HUDEP-2 (cell line): ENCODE results near the gene SV2C.
"Not testable (repeated sequence)": the region's sequence is repeated elsewhere in the genome, so short reads cannot be mapped to it uniquely, and the experiment has no call there.

Experiments used
- DNase-seq, 76 experiments: peaks; one replicate each; lab custom pipeline; 2025; ENCODE audit not compliant: unreplicated experiment in 76 of 76; lab: John Stamatoyannopoulos, UW

Gene SV2C, protein sequence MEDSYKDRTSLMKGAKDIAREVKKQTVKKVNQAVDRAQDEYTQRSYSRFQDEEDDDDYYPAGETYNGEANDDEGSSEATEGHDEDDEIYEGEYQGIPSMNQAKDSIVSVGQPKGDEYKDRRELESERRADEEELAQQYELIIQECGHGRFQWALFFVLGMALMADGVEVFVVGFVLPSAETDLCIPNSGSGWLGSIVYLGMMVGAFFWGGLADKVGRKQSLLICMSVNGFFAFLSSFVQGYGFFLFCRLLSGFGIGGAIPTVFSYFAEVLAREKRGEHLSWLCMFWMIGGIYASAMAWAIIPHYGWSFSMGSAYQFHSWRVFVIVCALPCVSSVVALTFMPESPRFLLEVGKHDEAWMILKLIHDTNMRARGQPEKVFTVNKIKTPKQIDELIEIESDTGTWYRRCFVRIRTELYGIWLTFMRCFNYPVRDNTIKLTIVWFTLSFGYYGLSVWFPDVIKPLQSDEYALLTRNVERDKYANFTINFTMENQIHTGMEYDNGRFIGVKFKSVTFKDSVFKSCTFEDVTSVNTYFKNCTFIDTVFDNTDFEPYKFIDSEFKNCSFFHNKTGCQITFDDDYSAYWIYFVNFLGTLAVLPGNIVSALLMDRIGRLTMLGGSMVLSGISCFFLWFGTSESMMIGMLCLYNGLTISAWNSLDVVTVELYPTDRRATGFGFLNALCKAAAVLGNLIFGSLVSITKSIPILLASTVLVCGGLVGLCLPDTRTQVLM

DNA sequence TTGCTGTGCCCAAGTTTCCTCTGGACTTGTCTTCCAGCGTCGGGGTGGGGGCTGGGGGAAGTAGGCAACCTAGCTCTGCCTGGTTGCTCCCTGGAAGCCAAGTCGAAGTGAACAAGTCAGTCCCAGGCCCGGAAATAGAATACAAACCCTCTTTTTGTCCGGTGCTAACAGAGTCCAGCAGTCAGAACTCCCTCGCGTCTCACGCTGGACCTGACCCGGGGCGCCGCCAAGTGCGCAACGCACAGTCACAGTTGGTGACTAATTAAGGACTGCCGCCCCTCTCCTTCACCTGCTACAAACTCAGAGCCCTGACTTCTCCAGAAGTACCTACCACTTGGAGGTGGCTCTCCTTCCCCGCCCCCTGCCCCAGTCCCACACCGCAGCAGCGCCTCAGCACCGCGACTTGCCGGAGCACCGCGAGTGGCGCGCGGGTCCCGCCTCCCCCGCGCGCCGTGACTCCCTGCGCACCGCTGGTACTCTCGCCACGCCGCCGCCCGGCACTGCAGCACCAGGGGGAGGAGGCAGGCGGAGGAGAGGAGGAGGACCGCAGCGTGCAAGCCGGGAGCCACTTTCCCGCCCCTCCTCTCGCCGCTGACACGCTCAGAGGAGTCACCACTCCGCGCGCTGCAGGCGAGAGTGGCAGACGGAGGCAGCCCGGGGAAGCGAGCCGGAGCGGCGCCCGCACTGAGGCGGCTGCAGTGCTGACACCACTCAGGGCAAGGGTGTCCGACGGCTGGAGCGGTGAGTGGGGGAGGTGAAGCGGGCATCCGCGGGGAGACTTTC lies at the start of gene SV2C:
Gene SV2C, plus strand, starts transcription at position 612 of the 783 bp plus-strand sequence. CDS start 48,368 bp downstream, outside the sequence.
- no peak for DNase-seq

DNA sequence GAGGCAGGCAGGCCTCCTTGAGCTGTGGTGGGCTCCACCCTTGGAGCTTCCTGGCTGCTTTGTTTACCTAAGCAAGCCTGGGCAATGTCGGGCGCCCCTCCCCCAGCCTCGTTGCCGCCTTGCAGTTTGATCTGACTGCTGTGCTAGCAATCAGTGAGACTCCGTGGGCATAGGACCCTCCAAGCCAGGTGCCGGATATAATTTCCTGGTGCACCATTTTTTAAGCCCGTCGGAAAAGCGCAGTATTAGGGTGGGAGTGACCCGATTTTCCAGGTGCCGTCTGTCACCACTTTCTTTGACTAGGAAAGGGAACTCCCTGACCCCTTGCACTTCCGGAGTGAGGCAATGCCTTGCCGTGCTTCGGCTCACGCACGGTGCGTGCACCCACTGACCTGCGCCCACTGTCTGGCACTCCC lies 45.4 kb upstream of the SV2C start:
- DNase-seq: not testable (repeated sequence)

DNA sequence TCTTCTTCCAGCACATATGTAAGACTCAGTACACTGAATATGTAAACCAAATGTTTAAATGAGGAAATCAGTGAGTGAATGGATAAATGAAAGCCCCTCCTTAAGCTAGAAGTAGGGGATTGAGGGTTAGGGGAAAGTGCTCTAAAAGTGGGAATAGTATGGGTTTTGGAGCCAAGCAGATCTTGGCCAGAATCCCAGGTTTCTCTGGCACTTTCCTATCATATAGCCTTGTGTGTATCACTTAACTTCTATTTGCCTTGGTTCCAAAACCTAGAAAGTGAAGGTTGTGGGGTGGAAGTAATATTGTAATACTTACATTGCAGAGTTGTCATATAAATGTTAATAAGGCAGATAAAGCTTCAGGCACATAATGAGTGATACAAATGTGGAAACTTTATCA lies 45.0 kb upstream of the SV2C start:
- no peak for DNase-seq

DNA sequence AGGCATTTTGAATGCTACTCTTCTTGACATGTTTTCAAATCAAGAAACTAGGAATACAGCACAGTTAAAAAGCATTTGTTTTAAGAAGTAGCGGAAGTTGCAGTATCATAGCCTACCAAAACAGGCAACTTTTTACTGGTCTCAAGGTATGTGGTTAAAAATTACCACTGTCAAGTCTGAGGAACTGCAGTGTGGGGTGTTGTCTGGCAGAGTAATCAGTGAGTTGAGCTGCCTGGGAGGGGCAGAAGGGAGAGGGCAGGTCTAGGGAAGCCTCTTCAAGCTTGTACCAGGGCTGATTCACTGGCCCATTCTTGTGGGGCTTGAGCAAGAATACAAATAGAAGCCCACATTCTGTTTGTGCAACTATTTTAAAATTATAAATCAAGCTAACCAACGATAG lies 42.4 kb upstream of the SV2C start:
- no peak for DNase-seq

DNA sequence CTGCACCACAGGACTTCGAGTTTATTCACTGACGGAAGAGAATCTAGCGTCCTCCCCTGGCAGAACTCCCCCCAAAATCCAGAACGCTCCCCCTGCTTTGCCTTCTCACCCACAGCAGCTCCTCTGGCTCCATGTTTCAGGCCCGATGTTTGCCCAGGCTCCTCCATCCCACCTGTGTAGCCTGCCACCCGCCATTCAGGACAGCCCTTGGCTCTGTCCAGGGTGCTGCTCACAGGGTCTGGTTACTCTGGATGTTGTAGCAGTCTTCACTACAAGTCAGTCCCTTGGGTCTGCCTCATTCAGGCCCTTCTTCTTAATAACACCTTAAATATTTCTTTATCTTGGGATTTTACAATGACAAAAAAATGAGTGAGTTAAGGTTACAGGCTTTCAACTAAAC lies 41.3 kb upstream of the SV2C start:
- DNase-seq: peak in 2 of 76 experiments; percentile 0 to 2

DNA sequence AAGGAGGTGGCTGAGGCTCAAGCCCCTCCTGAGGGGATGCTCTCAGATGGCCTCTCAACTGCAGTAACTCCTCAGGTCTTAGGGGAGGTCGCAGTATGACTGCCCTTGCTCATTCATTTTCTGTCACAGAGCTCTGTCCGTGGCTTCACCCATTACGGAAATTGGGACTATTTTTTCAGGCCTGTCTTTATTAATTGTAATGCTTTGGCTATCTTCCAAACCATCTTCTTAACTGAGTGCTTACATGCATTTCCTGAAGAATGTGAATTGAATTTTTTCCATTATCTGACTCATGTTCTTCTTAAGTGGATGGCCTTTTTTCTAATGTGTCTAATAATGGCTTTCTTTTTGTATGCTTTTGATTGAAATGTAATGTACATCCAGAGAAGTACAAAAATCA lies 36.4 kb upstream of the SV2C start:
- no peak for DNase-seq

DNA sequence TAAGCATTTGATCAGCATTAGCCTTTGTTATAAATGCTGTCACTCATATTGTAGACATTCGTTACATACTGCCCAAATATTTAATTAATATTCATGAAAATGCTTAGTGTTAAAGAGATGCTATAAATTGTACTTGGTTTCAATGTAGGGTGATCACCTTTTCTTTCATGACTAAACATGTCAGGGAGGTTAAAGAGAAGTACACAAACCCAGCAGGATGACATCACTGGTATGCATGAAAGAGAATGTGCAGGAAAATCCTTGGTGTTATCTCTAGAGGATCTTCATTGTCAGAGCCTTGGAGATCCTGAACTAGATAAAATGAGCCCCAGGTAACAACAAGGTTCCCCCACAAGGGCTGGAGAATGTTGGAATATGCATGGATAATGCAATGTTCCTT lies 33.0 kb upstream of the SV2C start:
- DNase-seq: no peak

DNA sequence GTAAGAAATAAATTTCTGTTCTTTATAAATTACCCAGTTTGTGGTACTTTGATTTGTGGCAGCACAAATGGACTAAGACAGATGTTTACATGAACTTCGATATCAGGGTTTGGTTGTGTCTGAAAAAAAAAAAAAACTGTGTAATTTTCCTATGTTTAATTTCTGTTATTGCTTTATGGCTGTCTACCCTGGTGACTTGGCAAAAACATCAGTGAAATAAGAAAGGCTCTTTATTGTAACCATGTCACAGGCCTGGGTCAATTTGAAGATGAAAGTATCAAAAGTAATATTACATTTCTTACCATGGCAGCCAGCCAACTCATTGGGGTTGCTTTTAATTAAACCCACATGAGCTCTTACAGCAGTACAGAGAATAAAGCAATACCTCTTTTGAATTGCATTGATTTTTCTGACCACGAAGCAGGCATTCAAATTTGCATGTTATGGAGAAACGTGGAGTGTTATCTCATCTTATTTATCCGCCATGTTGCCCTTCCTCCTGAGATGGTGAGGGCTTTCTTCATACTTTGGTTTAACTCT lies 20.6 kb upstream of the SV2C start:
- no peak for DNase-seq

DNA sequence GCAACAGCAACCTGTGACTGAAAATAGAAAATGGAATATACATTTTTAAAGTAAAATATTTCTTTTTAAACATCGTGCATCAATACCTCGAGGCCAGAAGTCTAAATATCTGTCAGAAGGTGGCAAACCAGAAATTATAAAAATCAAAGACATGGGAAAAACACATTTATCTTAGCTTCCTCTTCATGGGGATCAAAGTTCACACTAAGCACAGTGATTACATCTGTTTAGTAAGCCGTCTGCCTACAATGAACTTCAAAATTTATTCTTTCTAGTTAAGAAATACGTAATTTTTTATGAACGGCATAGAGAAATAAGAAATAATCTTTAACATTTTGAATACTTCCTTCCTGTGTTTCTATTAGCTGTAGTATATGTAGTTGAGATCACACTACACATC lies 17.9 kb upstream of the SV2C start:
- no peak for DNase-seq

DNA sequence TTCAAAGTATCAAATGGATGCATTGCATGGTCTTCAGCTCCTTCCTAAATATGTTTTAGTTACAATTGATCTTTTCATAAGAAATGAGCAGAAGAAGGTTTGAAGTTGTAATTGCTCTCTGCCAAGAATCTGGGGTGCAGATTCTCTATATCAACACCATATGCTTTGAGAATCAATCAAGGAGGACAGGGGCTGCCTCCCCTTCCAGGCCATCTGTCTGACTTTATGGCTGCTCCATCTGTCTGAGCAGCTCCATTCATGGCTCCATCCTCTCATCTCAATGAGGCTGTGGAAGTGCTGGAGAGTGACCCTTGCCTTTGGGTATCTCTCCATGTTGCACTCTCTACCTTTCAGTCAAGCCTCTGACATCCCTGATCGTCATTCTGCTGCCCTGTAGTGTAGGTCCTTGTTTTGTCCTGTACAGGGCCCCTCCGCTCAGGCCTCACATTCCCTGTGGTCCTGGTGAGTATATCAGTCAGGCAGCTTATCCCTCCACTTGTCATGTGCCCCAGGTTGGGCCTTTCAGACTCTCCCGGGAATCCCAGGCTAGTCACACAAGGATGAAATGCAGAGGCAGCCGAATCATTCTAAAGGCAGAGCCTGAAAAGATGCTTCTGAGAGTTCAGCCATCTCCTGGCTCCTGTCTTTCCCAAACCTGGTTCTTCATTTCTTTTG lies 14.0 kb upstream of the SV2C start:
- no peak for DNase-seq

DNA sequence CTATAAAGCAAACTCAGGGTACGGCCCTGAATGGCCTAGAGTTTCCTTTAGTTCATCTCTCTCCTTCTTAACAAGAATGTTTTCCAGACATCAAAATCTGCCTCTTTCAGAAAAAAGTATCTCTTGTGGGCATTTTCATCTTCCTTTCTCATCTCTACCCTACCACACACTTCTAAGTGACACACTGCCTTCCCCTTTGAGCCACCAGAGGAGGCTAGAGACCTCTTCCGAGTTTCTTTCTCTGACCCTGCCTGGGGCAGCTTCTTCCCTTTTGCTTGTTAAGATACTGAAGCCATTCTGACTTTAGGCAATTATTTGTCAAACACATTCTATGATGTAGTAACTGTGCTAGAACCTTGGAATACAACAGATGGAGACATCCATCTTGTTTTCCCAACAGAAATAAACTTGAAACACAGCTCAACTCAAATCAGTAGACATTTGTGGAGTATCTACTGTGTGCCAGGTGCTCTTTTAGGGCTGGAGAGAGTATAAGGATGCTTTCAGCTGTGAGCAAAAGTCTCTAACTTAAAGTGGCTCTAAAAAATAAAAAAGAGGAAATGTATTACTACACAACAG lies 8.6 kb upstream of the SV2C start:
- DNase-seq: peak in 5 of 76 experiments; percentile 3 to 27 (median 3)

DNA sequence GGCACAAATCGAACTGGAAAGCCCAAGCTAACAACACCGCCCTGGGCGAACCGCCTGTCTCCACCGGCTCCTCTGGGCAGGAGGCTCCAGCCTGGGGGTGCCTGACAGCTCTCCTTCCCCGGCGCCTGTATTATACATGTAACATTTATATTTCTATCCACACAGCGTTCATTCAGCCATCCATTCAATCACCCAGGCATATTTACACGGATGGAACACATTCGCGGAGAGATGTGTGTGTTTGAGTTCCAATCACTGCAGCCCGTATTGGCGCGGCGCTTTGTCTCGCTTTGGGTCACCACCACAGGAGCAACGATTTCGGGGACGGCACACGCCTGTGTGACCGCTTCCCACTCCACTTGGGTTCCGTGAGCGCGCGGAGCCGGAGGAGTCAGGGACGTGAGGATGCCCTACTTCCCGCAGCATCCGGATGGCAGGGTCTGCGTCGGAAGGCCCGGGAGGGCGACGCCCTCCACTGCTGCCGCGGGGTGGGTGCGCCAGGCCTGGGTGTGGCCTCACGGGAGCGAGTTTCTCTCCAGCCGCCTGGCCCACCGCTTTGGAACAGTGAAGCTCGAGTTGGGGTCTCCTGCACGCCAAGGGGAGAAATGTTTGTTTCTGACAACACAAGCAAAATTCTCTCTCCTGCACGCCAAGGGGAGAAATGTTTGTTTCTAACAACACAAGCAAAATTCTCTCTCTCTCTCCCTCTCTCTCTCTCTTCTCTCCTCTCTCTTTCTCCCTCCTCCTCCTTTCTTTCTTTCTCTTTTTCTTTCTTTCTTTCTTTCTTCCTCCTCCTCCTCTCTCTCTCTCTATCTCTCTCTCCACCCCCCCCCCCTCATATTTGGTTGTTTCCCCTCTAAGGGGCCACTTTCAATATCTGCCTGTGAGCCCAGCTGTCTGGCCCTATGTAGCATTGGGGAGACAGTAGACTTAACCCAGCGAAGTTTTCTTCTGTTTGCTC lies 1.1 kb upstream of the SV2C start:
- DNase-seq: no peak

DNA sequence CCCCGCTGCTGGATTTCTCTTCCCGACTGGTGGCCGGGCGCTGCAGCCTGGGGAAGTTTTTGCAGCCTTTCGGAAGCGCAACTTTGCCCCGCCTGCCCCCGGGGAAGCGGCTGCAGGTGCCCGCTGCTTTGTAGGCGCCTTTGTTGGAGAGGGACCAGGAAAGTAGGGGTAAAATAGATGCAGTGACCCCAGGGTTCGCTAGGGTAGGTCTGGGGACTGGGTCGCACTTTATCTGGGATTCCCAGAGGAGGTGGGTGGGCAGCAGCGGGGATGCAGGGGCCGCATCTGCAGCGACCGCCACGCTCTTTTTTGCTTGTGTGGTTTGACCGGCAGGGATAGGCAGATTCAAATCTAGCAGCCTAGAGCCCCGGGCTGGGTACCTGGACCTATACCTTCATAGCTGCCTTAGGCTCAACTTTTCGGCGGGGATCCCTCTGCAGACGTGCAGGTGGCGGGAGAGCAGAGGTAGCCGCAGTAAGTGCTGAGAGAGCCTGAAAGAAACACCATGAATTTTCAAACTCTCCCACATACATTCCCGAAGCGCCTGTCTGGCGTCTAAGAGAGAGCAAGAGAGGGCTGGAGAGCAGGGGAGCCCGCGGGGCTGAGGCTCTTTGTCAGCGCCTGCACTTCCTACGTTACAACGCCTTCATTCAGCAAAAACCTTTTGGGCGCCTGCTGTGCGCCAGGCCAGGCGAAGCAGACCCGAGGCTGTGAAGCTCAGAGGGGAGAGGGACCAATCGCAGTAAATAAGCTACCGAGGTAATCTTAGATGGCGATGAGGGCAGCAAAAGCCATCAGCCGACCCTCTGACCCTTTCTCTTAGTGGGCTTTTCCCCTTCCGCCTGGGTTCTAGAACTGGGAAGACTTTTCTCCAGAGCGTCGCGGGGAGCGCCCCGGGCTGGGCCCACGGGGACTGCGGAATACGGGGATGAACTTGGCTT lies 642 bp downstream of the SV2C start:
- DNase-seq: no peak

DNA sequence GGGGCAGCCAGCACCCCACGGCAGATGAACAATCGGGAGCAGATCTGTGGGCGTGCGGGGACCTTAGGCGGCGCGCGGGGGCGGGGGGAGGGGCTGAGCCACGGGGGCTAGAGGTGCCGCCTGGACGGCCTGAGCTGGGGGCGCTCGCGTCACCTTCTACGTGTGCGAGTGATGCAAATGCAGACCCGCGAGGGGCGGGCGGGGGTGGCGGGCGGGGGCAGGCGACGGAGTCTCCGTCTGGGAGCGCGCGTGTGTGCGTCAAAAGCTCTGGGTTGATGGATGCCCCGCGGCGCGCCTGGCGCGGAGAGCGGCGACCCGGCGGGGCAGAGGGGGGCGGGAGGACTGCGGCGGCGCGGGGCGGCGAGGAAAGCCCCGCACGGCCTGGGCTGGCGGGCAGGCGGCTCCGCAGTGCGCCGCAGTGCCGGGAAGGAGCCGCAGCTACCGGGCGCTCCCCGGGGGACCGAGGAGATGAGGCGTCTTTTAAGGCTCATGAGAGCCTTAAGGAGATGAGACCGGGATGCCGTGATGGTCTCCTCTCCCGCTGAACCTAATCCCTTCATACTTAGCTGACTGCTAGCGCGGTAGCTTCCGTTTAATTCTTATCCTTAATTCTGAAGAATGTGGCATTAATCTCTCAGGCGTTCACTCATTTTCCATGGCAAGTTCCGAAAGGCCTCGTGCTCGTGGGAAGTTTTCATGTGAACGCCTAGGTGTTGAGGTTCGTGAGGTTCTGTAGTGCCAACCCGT lies 1.5 kb downstream of the SV2C start:
- DNase-seq: no peak

DNA sequence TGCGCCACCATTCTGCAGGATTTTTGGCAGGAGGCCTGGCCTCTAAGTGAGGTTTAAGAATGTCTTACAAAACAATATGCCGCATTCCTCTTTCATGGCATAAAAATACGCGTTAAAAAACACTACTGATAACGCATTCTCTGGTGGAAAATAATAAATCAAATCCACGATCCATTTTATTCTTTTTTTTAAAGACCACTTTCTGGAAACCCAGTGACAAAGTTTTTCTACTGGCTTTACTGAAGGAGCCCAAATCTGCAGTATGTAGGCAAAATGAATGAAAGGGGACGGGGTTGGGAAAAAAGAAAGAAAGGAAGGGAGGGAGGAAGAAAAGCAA lies 2.0 kb downstream of the SV2C start:
- no peak for DNase-seq

DNA sequence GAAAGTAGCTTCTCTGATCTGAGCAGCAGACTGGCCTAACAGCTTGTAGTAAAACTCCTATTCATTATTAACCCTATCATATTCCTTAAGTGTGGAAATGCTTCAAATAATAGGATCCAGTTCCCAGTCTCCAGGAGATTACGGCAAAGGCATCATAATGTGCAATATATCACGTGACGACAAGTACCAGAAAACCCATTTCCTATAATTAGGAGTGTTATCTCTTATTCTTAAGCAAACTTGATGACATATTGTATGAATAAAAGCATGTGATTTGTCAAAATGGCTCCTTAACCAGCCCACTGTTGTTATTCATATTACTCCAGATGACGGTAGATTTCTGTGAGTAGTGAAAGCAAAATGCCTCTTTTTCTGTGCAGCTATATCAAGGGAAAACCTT lies 2.9 kb downstream of the SV2C start:
- no peak for DNase-seq

DNA sequence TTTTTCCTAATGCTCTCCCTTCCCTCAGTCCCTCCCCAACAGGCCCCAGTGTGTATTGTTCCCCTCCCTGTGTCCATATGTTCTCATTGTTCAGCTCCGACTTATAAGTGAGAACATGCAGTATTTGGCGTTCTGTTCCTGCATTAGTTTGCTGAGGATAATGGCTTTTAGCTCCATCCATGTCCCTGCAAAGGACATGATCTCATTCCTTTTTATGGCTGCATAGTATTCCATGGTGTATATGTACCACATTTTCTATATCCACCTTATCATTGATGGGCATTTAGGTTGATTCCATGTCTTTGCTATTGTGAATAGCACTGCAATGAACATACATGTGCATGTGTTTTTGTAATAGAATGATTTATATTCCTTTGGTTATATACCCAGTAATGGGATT lies 6.0 kb downstream of the SV2C start:
- DNase-seq: not testable (repeated sequence)
